ENCODE measurements around the gene RAB7B. TPM values are rescaled to one million over a fixed set of nuclear protein-coding genes. Genes with fewer than 3 reads are reported as not detected.
A peak's percentile ranks its signal among the peaks of the same experiment; 100 is the strongest.

Gene RAB7B
- total and polyA plus RNA-seq, 2 of the 4 experiments (the other 2 are of a cell fraction): 9.1 to 14.7 TPM

- H3K4me1 ChIP-seq (ENCODE audit: control insufficient read depth, insufficient read depth, low read length): no peaks in the 10 kb centered on the region
- no peaks in the 10 kb centered on the region for H3K79me1 ChIP-seq (ENCODE audit: low read depth in 1 of 2, low read length in 2 of 2)
- no peak overlapping the region for H4K8ac ChIP-seq (ENCODE audit: low read depth in 2 of 2, low read length in 2 of 2)
- no peak overlapping the region for H3K27ac ChIP-seq (ENCODE audit: insufficient read depth, low read length)
- no peaks in the 10 kb centered on the region for H3K9me3 ChIP-seq (ENCODE audit: control insufficient read depth, insufficient read depth, low read length)
- CTCF ChIA-PET: no interaction called here
- dilution Hi-C loops (cut with HindIII; ENCODE audit: low sequenced_read_pairs, unreplicated experiment) (no loop called here), intact Hi-C loops (cut with micrococcal nuclease) (loop anchor here (10.0 kb wide), 1 partner anchor 378 kb away; no protein-coding TSS in a partner anchor), in situ Hi-C loops (cut with MboI; ENCODE audit: low sequenced_read_pairs) (no loop called here)
- no peak overlapping the region for H3K18ac ChIP-seq (ENCODE audit: low read depth, low read length)
- TF ChIP-seq CHD1 (IDR thresholded peaks at IDR 0.05; ENCODE audit: low read depth, low read length): no peak
- no peak overlapping the region for H4K5ac ChIP-seq (ENCODE audit: low read depth, low read length)
- H3K56ac ChIP-seq (ENCODE audit: extremely low read depth, insufficient read depth, low read length): no peak overlapping the region
- no peaks in the 10 kb centered on the region for H3K36me3 ChIP-seq (ENCODE audit: control insufficient read depth, insufficient read depth, low read length)
- H3K9ac ChIP-seq (ENCODE audit: low read depth, low read length): no peak overlapping the region
- H3K4ac ChIP-seq (ENCODE audit: low read depth, low read length): no peak overlapping the region; the same call in 1 of the 2 replicates
- ATAC-seq (ENCODE audit: low read depth) (no peak), DNase-seq (no peak)
- no peak overlapping the region for H2BK15ac ChIP-seq (ENCODE audit: low read depth, low read length)
- peak overlapping the region; percentile 50; the same call in 1 of the 2 replicates for H3K23ac ChIP-seq (ENCODE audit: low read depth, low read length)
- H3K9me1 ChIP-seq (ENCODE audit: insufficient read depth, low read length): peaks cover 27% of the 10 kb centered on the region
- H4K91ac ChIP-seq (ENCODE audit: insufficient read depth, low read depth, low read length): no peak overlapping the region
- peaks cover 10% of the 10 kb centered on the region for H3K27me3 ChIP-seq (ENCODE audit: control insufficient read depth, insufficient read depth, low read length)
- H3K14ac ChIP-seq (replicated peaks; ENCODE audit: low read depth, low read length): peak overlapping the region; percentile 57; the same call in 1 of the 2 replicates
- POLR2A ChIA-PET (ENCODE audit: unreplicated experiment): no interaction called here
- peak overlapping the region; percentile 17 for H2AK9ac ChIP-seq (replicated peaks; ENCODE audit: low read depth, low read length, poor library complexity)
- 65 to 100% methylated on average over 2 to 8 of the region's 11 CpGs for WGBS, 2 experiments (ENCODE audit: extremely low coverage in 2 of 2, insufficient read length in 1 of 2)
- peak overlapping the region; percentile 54 for H2BK5ac ChIP-seq (ENCODE audit: low read depth, low read length, poor library complexity, severe bottlenecking)
- no peak overlapping the region for H3K4me3 ChIP-seq (ENCODE audit: insufficient read depth, low read depth, low read length)
- H2AK5ac ChIP-seq (ENCODE audit: low read depth, low read length): peak overlapping the region; percentile 43; the same call in 1 of the 2 replicates
- H3K4me2 ChIP-seq (ENCODE audit: low read depth, low read length): no peak overlapping the region
- no peaks in the 10 kb centered on the region; the same call in 1 of the 2 replicates for H4K20me1 ChIP-seq (ENCODE audit: insufficient read depth, low read length)
- BruUV-seq (replicated peaks): no TSS peak
- H2AFZ ChIP-seq (replicated peaks; ENCODE audit: low read length, poor library complexity): peak overlapping the region; percentile 64
- H2BK120ac ChIP-seq (ENCODE audit: low read depth, low read length): no peak overlapping the region
- H2BK20ac ChIP-seq (ENCODE audit: low read depth, low read length): no peak overlapping the region
Measured at GRCh38 chr1:205972491-205973168, 30.6 kb downstream of the RAB7B start.

Measured in IMR-90 (cell line).